HepG2 (cell line): ENCODE data around the gene DGAT2. TPM values are rescaled to one million over a fixed set of nuclear protein-coding genes. Genes with fewer than 3 reads are reported as not detected.

Experiments
- ATAC-seq: fragments of 200-7000 bp; cut with Tn5 transposase; 3 replicates; pipeline ENCODE4 v1.9.1; 2020; ENCODE audit warnings: mild to moderate bottlenecking, moderate library complexity
- BruUV-seq: library from RNA; stranded (reverse); fragments of 400-500 nt; replicated peaks from 2 replicates; lab custom pipeline; 2021; lab: Mats Ljungman, UMichigan
- CTCF ChIA-PET: fragments of 300-600 bp; formaldehyde crosslinking; extraction: SDS; loops from one replicate; lab custom pipeline; 2021; ENCODE audit warnings: low total read pairs, inconsistent platforms, low intra/inter-chr PET ratio; lab: Yijun Ruan, JAX
- POLR2A ChIA-PET: fragments of 350-600 bp; sonication (Branson Sonifier 250); formaldehyde crosslinking; loops from one replicate; lab custom pipeline; 2020; ENCODE audit warnings: antibody characterized with exemption, inconsistent platforms; lab: Yijun Ruan, JAX
- DNase-seq: peaks from one replicate; pipeline ENCODE4 v3.0.0-alpha.2; 2015; ENCODE audit warnings: low spot score
- FAIRE-seq: peaks from 3 replicates; lab custom pipeline; 2011; peaks lifted over from hg19 to GRCh38; lab: Jason Lieb, UNC
- H2AFZ ChIP-seq: one replicate; pipeline ENCODE4 v1.6.1; 2011; ENCODE audit warnings: low read length, inconsistent platforms
- H3K27ac ChIP-seq: fragments of 300-600 bp; 3 replicates; pipeline ENCODE4 v1.8.0; 2011; ENCODE audit warnings: mixed run types, mild to moderate bottlenecking, mixed read lengths, low read length, inconsistent platforms; ENCODE audit not compliant: insufficient read depth; ENCODE audit errors: extremely low read length
- H3K27me3 ChIP-seq, 2 experiments: fragments of 200-600 bp in 1 of 2; 2 replicates in 1 of 2; 3 replicates in 1 of 2; pipeline versions ENCODE4 v1.6.0 to v1.8.0; 2011; ENCODE audit warnings: low read length in 2 of 2, mild to moderate bottlenecking in 2 of 2, moderate library complexity in 2 of 2, inconsistent platforms in 1 of 2; ENCODE audit not compliant: insufficient read depth in 2 of 2, control insufficient read depth in 1 of 2
- H3K36me3 ChIP-seq, 2 experiments: fragments of 200-600 bp in 1 of 2; replicated peaks in 1 of 2; 2 replicates in 1 of 2; 3 replicates in 1 of 2; pipeline versions ENCODE4 v1.5.1 to v1.8.0; 2011; ENCODE audit warnings: low read length in 2 of 2, inconsistent platforms in 1 of 2; ENCODE audit not compliant: insufficient read depth in 2 of 2, control insufficient read depth in 1 of 2
- H3K4me1 ChIP-seq: 2 replicates; pipeline ENCODE4 v1.5.1; 2012; ENCODE audit warnings: low read length, inconsistent platforms; ENCODE audit not compliant: insufficient read depth
- H3K4me2 ChIP-seq: 2 replicates; pipeline ENCODE4 v1.6.0; 2011; ENCODE audit warnings: low read depth, low read length, inconsistent platforms
- H3K4me3 ChIP-seq, 3 experiments: fragments of 200-600 bp in 1 of 3; sonication (generic), shearing (Covaris generic) in 1 of 3; replicated peaks in 1 of 3; 2 replicates each; pipeline ENCODE4 v1.5.1; 2011 to 2016; ENCODE audit warnings: low read length in 3 of 3, inconsistent platforms in 2 of 3, low read depth in 2 of 3, mild to moderate bottlenecking in 2 of 3, control low read depth in 1 of 3, mixed read lengths in 1 of 3; ENCODE audit not compliant: insufficient read depth in 1 of 3
- H3K79me2 ChIP-seq: one replicate; pipeline ENCODE4 v1.6.1; 2011; ENCODE audit warnings: low read length, inconsistent platforms; ENCODE audit not compliant: insufficient read depth
- H3K9ac ChIP-seq: 2 replicates; pipeline ENCODE4 v1.6.0; 2011; ENCODE audit warnings: mild to moderate bottlenecking, low read depth, low read length, inconsistent platforms; ENCODE audit not compliant: insufficient read depth
- H3K9me3 ChIP-seq: 2 replicates; pipeline ENCODE4 v1.5.1; 2012; ENCODE audit warnings: mild to moderate bottlenecking, low read length
- H4K20me1 ChIP-seq: 2 replicates; pipeline ENCODE4 v1.6.0; 2011; ENCODE audit warnings: inconsistent platforms, mild to moderate bottlenecking, low read length, moderate library complexity; ENCODE audit not compliant: insufficient read depth
- BCLAF1 ChIP-seq: fragments of 450-650 bp; IDR thresholded peaks from 2 replicates; pipeline ENCODE4 v1.6.1; 2017; ENCODE audit warnings: mild to moderate bottlenecking
- CREB1 ChIP-seq, 2 experiments: fragments of 450-650 bp in 1 of 2; IDR thresholded peaks; 2 replicates each; pipeline ENCODE4 v1.6.1; 2016 to 2017; ENCODE audit warnings: control low read depth in 1 of 2, mild to moderate bottlenecking in 1 of 2, missing compliant biosample characterization in 1 of 2, missing genetic modification characterization in 1 of 2
- GZF1 ChIP-seq: sonication (generic); formaldehyde crosslinking; IDR thresholded peaks from 2 replicates; pipeline ENCODE4 v1.5.1; 2020; ENCODE audit warnings: mild to moderate bottlenecking, missing genetic modification reagents
- KAT7 ChIP-seq: IDR thresholded peaks from 2 replicates; pipeline ENCODE4 v1.6.1; 2018; ENCODE audit warnings: borderline replicate concordance, missing compliant biosample characterization
- KDM4B ChIP-seq: sonication (generic); formaldehyde crosslinking; IDR thresholded peaks from 2 replicates; pipeline ENCODE4 v1.4.0; 2020; ENCODE audit warnings: missing genetic modification reagents
- LCORL ChIP-seq, 2 experiments: fragments of 450-650 bp in 1 of 2; sonication (generic) in 1 of 2; formaldehyde crosslinking in 1 of 2; IDR thresholded peaks; 2 replicates each; pipeline versions ENCODE4 v1.5.0 to v1.6.1; 2017 to 2020; ENCODE audit warnings: antibody characterized with exemption in 1 of 2, missing genetic modification reagents in 1 of 2
- PHF5A ChIP-seq: IDR thresholded peaks from one replicate; pipeline ENCODE4 v1.6.1; 2018; ENCODE audit warnings: low read depth, missing genetic modification reagents; ENCODE audit not compliant: unreplicated experiment
- SALL2 ChIP-seq: sonication (generic); formaldehyde crosslinking; IDR thresholded peaks from 2 replicates; pipeline ENCODE4 v1.8.1; 2023; ENCODE audit warnings: mild to moderate bottlenecking, missing genetic modification reagents, inconsistent platforms
- SMC3 ChIP-seq: IDR thresholded peaks from 2 replicates; pipeline ENCODE4 v1.6.1; 2011; ENCODE audit warnings: low read length, improper control_type of control experiment
- ZBTB25 ChIP-seq: IDR thresholded peaks from 2 replicates; pipeline ENCODE4 v1.6.1; 2018; ENCODE audit warnings: missing genetic modification reagents
- ZFYVE20 ChIP-seq: sonication (generic); formaldehyde crosslinking; IDR thresholded peaks from 2 replicates; pipeline ENCODE4 v1.8.0; 2023; ENCODE audit warnings: low read depth, mild to moderate bottlenecking, moderate library complexity, missing genetic modification reagents, borderline replicate concordance
- ZNF30 ChIP-seq: sonication (generic); formaldehyde crosslinking; IDR thresholded peaks from 2 replicates; pipeline ENCODE4 v1.5.0; 2020; ENCODE audit warnings: mild to moderate bottlenecking, missing genetic modification reagents
- ZNF710 ChIP-seq: sonication (generic); formaldehyde crosslinking; IDR thresholded peaks from 2 replicates; pipeline ENCODE4 v1.5.0; 2020; ENCODE audit warnings: mild to moderate bottlenecking, missing genetic modification reagents, borderline replicate concordance
- WGBS: methylation state at CpG from one replicate; pipeline ENCODE4 v1.1.6; 2017; ENCODE audit warnings: low lambda C conversion rate; 5-methylcytosine and 5-hydroxymethylcytosine counted together
- in situ Hi-C: cut with HindIII; loops from 2 replicates; pipeline ENCODE4 v1.10.0; 2017; ENCODE audit warnings: low pct_unique_long_range_greater_than_20kb; ENCODE audit not compliant: extremely low pct_ligation_motif_present
- intact Hi-C: fragments of 100-400 bp; cut with micrococcal nuclease; formaldehyde crosslinking; loops from one replicate; pipeline ENCODE4 v1.10.0; 2022; ENCODE audit not compliant: unreplicated experiment
- polyA plus RNA-seq, 8 experiments: library from polyadenylated mRNA; depleted of rRNA in 3 of 8; stranded (reverse) in 7 of 8; unstranded in 1 of 8; fragments of >200 nt; fragmentation: Illumina TruSeq in 4 of 8; extraction: Trizol in 4 of 8; gene quantifications; 2 replicates each; pipeline versions ENCODE4 v1.2.1 to v1.2.3, GENCODE V29; 2011 to 2016; ENCODE audit warnings: low read depth in 4 of 8, missing spikeins in 1 of 8, mixed read lengths in 1 of 8; ENCODE audit not compliant: insufficient read depth in 1 of 8
- total RNA-seq, 5 experiments: library from RNA; depleted of rRNA; stranded (reverse); fragments of >200 nt; fragmentation: Illumina TruSeq; extraction: Trizol; gene quantifications; 2 replicates each; pipeline ENCODE4 v1.2.3, GENCODE V29; 2016; ENCODE audit warnings: low read depth in 1 of 5
- TF ChIP-seq, protein P1 (sequence below): sonication (generic); formaldehyde crosslinking; IDR thresholded peaks from 2 replicates; pipeline ENCODE4 v1.4.0; 2020; ENCODE audit warnings: missing genetic modification reagents

DGAT2 gene
- total and polyA plus RNA-seq, 2 of the 13 experiments (the other 11 are each of a cell fraction or from before 2014, with no cell fraction given): 39.0 to 65.6 TPM

DNA sequence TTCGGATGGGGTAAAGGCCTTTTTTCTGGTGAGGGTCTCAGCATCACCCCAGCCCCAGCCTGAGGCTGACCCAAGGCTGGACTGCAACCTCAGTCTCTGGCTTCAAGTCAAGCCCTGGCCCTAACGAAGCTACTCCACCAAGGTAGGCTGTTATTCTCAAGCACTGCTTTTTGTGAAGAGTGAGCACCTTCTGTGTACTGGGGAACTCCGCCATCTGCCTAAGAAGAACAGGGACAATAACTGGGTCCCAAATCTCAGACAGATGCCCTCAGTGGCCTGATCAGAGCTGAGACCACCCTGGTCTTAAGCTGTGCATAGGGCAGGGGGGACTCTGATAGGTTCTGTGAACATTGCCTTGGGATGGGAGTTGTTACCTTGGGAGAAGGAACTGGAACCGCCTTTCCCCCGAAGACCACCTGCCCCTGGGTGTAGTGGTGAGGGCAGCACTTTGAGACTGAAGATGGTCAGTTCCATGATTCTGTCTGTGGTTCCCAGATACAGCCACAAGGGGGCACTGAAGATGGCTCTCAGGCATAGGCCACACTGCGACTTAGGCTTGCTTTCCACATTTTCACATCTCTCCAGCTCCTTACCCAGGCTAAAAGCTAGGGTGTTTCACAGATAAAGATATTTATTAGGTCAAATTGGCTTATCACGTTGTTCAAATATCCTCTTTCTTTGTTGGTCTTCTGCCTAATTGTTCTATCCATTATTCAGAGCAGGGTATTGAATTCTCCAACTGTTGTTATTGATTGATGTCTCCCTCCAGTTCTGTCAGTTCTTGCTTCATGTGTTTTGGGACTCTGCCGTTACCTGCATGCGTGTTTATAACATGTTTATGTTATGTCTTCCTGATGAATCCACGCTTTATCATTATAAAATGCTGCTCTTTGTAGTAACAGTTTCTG is 34.6 kb downstream of the DGAT2 start:
- H3K27me3 ChIP-seq: no peaks in the 10 kb centered on the region
- peaks cover 7 to 33% of the 10 kb centered on the region in 2 experiments; a peak in 4 of 5 replicates for H3K36me3 ChIP-seq
- H4K20me1 ChIP-seq: no peaks in the 10 kb centered on the region
- ATAC-seq: peak; percentile 93
- no peak overlapping the region for H3K27ac ChIP-seq
- ChIA-PET POLR2A (interaction anchor here (0.9 to 4.2 kb wide), 4 partner anchors 11 to 84 kb away, joined by 3 to 23 read pairs (median 9); no protein-coding TSS in a partner anchor), CTCF (interaction anchor here (1.4 to 2.8 kb wide), 2 partner anchors 35 to 64 kb away, joined by 5 to 36 read pairs; partner anchors contain the start of gene DGAT2)
- 55% methylated on average over 7 of the region's 10 CpGs for WGBS
- H3K4me1 ChIP-seq: peaks cover 16% of the 10 kb centered on the region
- peak; percentile 63 for DNase-seq
- H3K4me2 ChIP-seq: no peak overlapping the region
- intact Hi-C loops: loop anchor here (1.0 to 5.0 kb wide), 3 partner anchors 36 to 514 kb away; partner anchors contain the start of gene DGAT2
- in situ Hi-C loops: no loop called here
- peak; percentile 85 for FAIRE-seq
- no peaks in the 10 kb centered on the region for H3K9me3 ChIP-seq
- no peaks in the 10 kb centered on the region for H3K79me2 ChIP-seq
- H3K9ac ChIP-seq: no peak overlapping the region
- no TSS peak for BruUV-seq
- H2AFZ ChIP-seq: no peak overlapping the region
- H3K4me3 ChIP-seq: no peak overlapping the region
- TF ChIP-seq ZFYVE20: no peak
- TF ChIP-seq, protein P1, sequence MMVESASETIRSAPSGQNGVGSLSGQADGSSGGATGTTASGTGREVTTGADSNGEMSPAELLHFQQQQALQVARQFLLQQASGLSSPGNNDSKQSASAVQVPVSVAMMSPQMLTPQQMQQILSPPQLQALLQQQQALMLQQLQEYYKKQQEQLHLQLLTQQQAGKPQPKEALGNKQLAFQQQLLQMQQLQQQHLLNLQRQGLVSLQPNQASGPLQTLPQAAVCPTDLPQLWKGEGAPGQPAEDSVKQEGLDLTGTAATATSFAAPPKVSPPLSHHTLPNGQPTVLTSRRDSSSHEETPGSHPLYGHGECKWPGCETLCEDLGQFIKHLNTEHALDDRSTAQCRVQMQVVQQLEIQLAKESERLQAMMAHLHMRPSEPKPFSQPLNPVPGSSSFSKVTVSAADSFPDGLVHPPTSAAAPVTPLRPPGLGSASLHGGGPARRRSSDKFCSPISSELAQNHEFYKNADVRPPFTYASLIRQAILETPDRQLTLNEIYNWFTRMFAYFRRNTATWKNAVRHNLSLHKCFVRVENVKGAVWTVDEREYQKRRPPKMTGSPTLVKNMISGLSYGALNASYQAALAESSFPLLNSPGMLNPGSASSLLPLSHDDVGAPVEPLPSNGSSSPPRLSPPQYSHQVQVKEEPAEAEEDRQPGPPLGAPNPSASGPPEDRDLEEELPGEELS (CRISPR knock-in tag): 0 out of 2 replicates have a peak, but pooled peaks have one; percentile 16
- TF ChIP-seq GZF1 (CRISPR knock-in tag): no peak
- no peak for TF ChIP-seq PHF5A
- TF ChIP-seq ZBTB25: no peak
- TF ChIP-seq SMC3: peak; percentile 98
- TF ChIP-seq ZNF710 (CRISPR knock-in tag): no peak
- no peak for TF ChIP-seq ZNF30
- no peak for TF ChIP-seq LCORL (IDR thresholded peaks at IDR 0.05)
- TF ChIP-seq LCORL (CRISPR knock-in tag; IDR thresholded peaks at IDR 0.05): 0 out of 2 replicates have a peak, but pooled peaks have one; percentile 38
- no peak for TF ChIP-seq KDM4B (CRISPR knock-in tag)
- TF ChIP-seq BCLAF1: no peak
- TF ChIP-seq KAT7 (CRISPR knock-in tag): no peak
- TF ChIP-seq CREB1 (IDR thresholded peaks at IDR 0.05): no peak
- TF ChIP-seq CREB1 (CRISPR knock-in tag; IDR thresholded peaks at IDR 0.05): no peak
- 0 out of 2 replicates have a peak, but pooled peaks have one; percentile 31 for TF ChIP-seq SALL2
